K562 (cell line): Measurements from ENCODE around the gene SMAD3. TPM values are rescaled to one million over a fixed set of nuclear protein-coding genes. Genes with fewer than 3 reads are reported as not detected.

Experiments
- ATAC-seq: fragments of 200-7000 bp; cut with Tn5 transposase; 3 replicates; pipeline ENCODE4 v1.9.1; 2020; ENCODE audit warnings: moderate library complexity
- BruUV-seq: library from RNA; stranded (reverse); fragments of 400-500 nt; replicated peaks from 2 replicates; lab custom pipeline; 2021; lab: Mats Ljungman, UMichigan
- CTCF ChIA-PET: fragments of 300-600 bp; formaldehyde crosslinking; extraction: SDS; loops from one replicate; lab custom pipeline; 2021; ENCODE audit warnings: low intra/inter-chr PET ratio; lab: Yijun Ruan, JAX
- POLR2A ChIA-PET: fragments of 300-600, 350-650 bp; sonication (Branson Sonifier 250); formaldehyde crosslinking; extraction: SDS; loops from one replicate; lab custom pipeline; 2021; ENCODE audit warnings: antibody characterized with exemption, inconsistent platforms; lab: Yijun Ruan, JAX
- DNase-seq, 4 experiments: peaks; one replicate each; pipeline versions ENCODE4 v3.0.0 to v3.0.0-alpha.2; 2011 to 2018; ENCODE audit warnings: low spot score in 3 of 4, mixed read lengths in 3 of 4; ENCODE audit errors: extremely low read depth in 1 of 4
- FAIRE-seq: peaks from 2 replicates; lab custom pipeline; 2011; peaks lifted over from hg19 to GRCh38; lab: Jason Lieb, UNC
- H2AFZ ChIP-seq: 2 replicates; pipeline ENCODE4 v1.6.0; 2011; ENCODE audit warnings: low read depth, low read length, control low read depth, inconsistent platforms
- H3K27ac ChIP-seq: fragments of 200-600 bp; 3 replicates; pipeline ENCODE4 v1.8.0; 2011; ENCODE audit warnings: low read depth, mild to moderate bottlenecking, control low read depth, inconsistent platforms, low read length, moderate library complexity, mixed read lengths; ENCODE audit errors: extremely low read depth
- H3K27me3 ChIP-seq, 2 experiments: fragments of 300-600 bp in 1 of 2; 2 replicates in 1 of 2; 3 replicates in 1 of 2; pipeline versions ENCODE4 v1.6.0 to v1.8.0; 2011; ENCODE audit warnings: inconsistent platforms in 2 of 2, low read length in 2 of 2, mild to moderate bottlenecking in 1 of 2, mixed read lengths in 1 of 2, moderate library complexity in 1 of 2; ENCODE audit not compliant: control insufficient read depth in 2 of 2, insufficient read depth in 2 of 2
- H3K36me3 ChIP-seq: fragments of 300-600 bp; 3 replicates; pipeline ENCODE4 v1.8.0; 2011; ENCODE audit warnings: mild to moderate bottlenecking, low read length, inconsistent platforms; ENCODE audit not compliant: control insufficient read depth, insufficient read depth
- H3K4me1 ChIP-seq, 2 experiments: fragments of 200-600 bp in 1 of 2; replicated peaks in 1 of 2; 2 replicates in 1 of 2; 3 replicates in 1 of 2; pipeline versions ENCODE4 v1.5.1 to v1.8.0; 2011; ENCODE audit warnings: inconsistent platforms in 2 of 2, low read length in 2 of 2, mild to moderate bottlenecking in 1 of 2, mixed read lengths in 1 of 2, moderate library complexity in 1 of 2; ENCODE audit not compliant: control insufficient read depth in 2 of 2, insufficient read depth in 2 of 2
- H3K4me2 ChIP-seq: 2 replicates; pipeline ENCODE4 v1.6.1; 2011; ENCODE audit warnings: low read length, control low read depth, inconsistent platforms, mixed read lengths; ENCODE audit not compliant: insufficient read depth
- H3K4me3 ChIP-seq: fragments of 200-600 bp; sonication (generic), shearing (Covaris generic); 2 replicates; pipeline ENCODE4 v1.5.1; 2016; ENCODE audit warnings: control low read depth, inconsistent platforms
- H3K79me2 ChIP-seq: fragments of 200-600 bp; 3 replicates; pipeline ENCODE4 v1.8.0; 2011; ENCODE audit warnings: low read length, inconsistent platforms; ENCODE audit not compliant: control insufficient read depth, insufficient read depth
- H3K9ac ChIP-seq, 2 experiments: 2 replicates each; pipeline versions ENCODE4 v1.6.0 to v1.6.1; 2011; ENCODE audit warnings: low read depth in 2 of 2, low read length in 2 of 2, control low read depth in 1 of 2, inconsistent platforms in 1 of 2, mild to moderate bottlenecking in 1 of 2, mixed read lengths in 1 of 2; ENCODE audit not compliant: insufficient read depth in 1 of 2
- H3K9me1 ChIP-seq: one replicate; pipeline ENCODE4 v1.6.0; 2011; ENCODE audit warnings: inconsistent platforms, mild to moderate bottlenecking, low read length, moderate library complexity; ENCODE audit not compliant: control insufficient read depth, insufficient read depth
- H3K9me3 ChIP-seq: replicated peaks from 2 replicates; pipeline ENCODE4 v1.5.1; 2011; ENCODE audit warnings: low read depth, low read length, inconsistent platforms; ENCODE audit not compliant: control insufficient read depth, insufficient read depth
- H4K20me1 ChIP-seq: replicated peaks from 2 replicates; pipeline ENCODE4 v1.6.1; 2011; ENCODE audit warnings: low read length, inconsistent platforms, mixed read lengths; ENCODE audit not compliant: control insufficient read depth, insufficient read depth
- ATF4 ChIP-seq: fragments of 450-650 bp; formaldehyde crosslinking; IDR thresholded peaks from 2 replicates; pipeline ENCODE4 v1.4.0; 2022; ENCODE audit warnings: mild to moderate bottlenecking, moderate library complexity
- CREB5 ChIP-seq: fragments of 250-450 bp; sonication (Bioruptor Pico); IDR thresholded peaks from 2 replicates; pipeline ENCODE4 v1.5.0; 2020; ENCODE audit warnings: mild to moderate bottlenecking
- DACH1 ChIP-seq: fragments of 450-650 bp; IDR thresholded peaks from 2 replicates; pipeline ENCODE4 v1.6.1; 2018; ENCODE audit not compliant: partially characterized antibody
- FOXO4 ChIP-seq: fragments of 450-650 bp; formaldehyde crosslinking; IDR thresholded peaks from 2 replicates; pipeline ENCODE4 v1.4.0; 2020; ENCODE audit warnings: mild to moderate bottlenecking, moderate library complexity
- HNRNPUL1 ChIP-seq: fragments of 200-400 bp; formaldehyde crosslinking; IDR thresholded peaks from 2 replicates; pipeline ENCODE4 v1.6.1; 2017; ENCODE audit warnings: low read length
- L3MBTL2 ChIP-seq: fragments of 450-650 bp; IDR thresholded peaks from 2 replicates; pipeline ENCODE4 v1.6.1; 2016; ENCODE audit warnings: mild to moderate bottlenecking, moderate library complexity
- SAP30 ChIP-seq: fragments of 200-600 bp; sonication (generic); IDR thresholded peaks from 2 replicates; pipeline ENCODE4 v1.6.1; 2012; ENCODE audit warnings: borderline replicate concordance, low read depth, mild to moderate bottlenecking, moderate library complexity, low read length, control low read depth, inconsistent platforms; ENCODE audit not compliant: insufficient read depth, poor library complexity, severe bottlenecking
- ZNF175 ChIP-seq: fragments of 200-800 bp; sonication (Bioruptor generic); IDR thresholded peaks from 2 replicates; pipeline ENCODE4 v1.6.1; 2016; ENCODE audit warnings: low read depth, mild to moderate bottlenecking, missing genetic modification characterization, missing compliant biosample characterization
- ZNF318 ChIP-seq, 2 experiments: fragments of 450-650 bp; IDR thresholded peaks; 2 replicates each; pipeline ENCODE4 v1.6.1; 2016; ENCODE audit warnings: mild to moderate bottlenecking in 2 of 2, borderline replicate concordance in 1 of 2, low read depth in 1 of 2, moderate library complexity in 1 of 2
- WGBS: fragments of 100-300 bp; shearing (Covaris generic); methylation state at CpG from one replicate; pipeline ENCODE4 v1.1.6; 2016; ENCODE audit warnings: low coverage, mixed read lengths; ENCODE audit not compliant: insufficient coverage; ENCODE audit errors: missing lambda C conversion rate; 5-methylcytosine and 5-hydroxymethylcytosine counted together
- in situ Hi-C: fragments of 300-500 bp; cut with MboI; formaldehyde crosslinking; loops from 4 replicates; pipeline ENCODE4 v1.15.0; 2018; ENCODE audit warnings: inconsistent platforms, mixed read lengths
- intact Hi-C: fragments of 100-400 bp; cut with micrococcal nuclease; formaldehyde crosslinking; loops from 2 replicates; pipeline ENCODE4 v1.14.2; 2022
- polyA plus RNA-seq, 8 experiments: library from polyadenylated mRNA; depleted of rRNA in 4 of 8; stranded (reverse) in 5 of 8; unstranded in 3 of 8; fragments of >200 nt; fragmentation: Nextera tagmentation in 2 of 8; fragmentation: Illumina TruSeq in 1 of 8; extraction: Ambion mirVana in 2 of 8; extraction: Trizol in 1 of 8; gene quantifications; 2 replicates each; pipeline versions ENCODE4 v1.2.1 to v1.2.3, GENCODE V29; 2011 to 2014; ENCODE audit warnings: inconsistent platforms in 1 of 8, missing spikeins in 1 of 8
- total RNA-seq, 7 experiments: library from RNA; depleted of rRNA in 6 of 7; stranded (reverse); fragments of >200 nt in 6 of 7; fragmentation: Illumina TruSeq in 2 of 7; extraction: Trizol in 2 of 7; gene quantifications; 2 replicates each; pipeline versions ENCODE4 v1.2.1 to v1.2.3, GENCODE V29; 2011 to 2021; ENCODE audit warnings: low replicate concordance in 1 of 7

Gene SMAD3
- total and polyA plus RNA-seq, 9 of the 15 experiments (the other 6 are each of a cell fraction or from before 2014, with no cell fraction given): 4.3 to 39.2 (median 11.1) TPM

GRCh38 chr15:67171471-67171870 is 106.1 kb downstream of the SMAD3 start:
- WGBS: 83% methylated on average over 4 of the region's 4 CpGs
- in situ Hi-C loops (no loop called here), intact Hi-C loops (loop anchor here (10.0 kb wide), 1 partner anchor 107 kb away; the partner anchor contains the start of gene SMAD3)
- Histone ChIP-seq H3K79me2 (no peaks in the 10 kb centered on the region), H4K20me1 (0 out of 2 replicates have a peak, but pooled peaks cover 8% of the 10 kb centered on the region), H3K27me3 (no peaks in the 10 kb centered on the region), H3K9me1 (no peaks in the 10 kb centered on the region), H2AFZ (no peak overlapping the region), H3K9ac (no peak overlapping the region), H3K4me2 (no peak overlapping the region), H3K27ac (no peak overlapping the region), H3K4me1 (0 out of 5 replicates have a peak, but pooled peaks cover 0 to 3% of the 10 kb centered on the region in 2 experiments), H3K36me3 (peaks cover 32% of the 10 kb centered on the region; the same call in 2 of the 3 replicates), H3K4me3 (no peak overlapping the region), H3K9me3 (no peaks in the 10 kb centered on the region)
- POLR2A ChIA-PET: no interaction called here
- ATAC-seq (no peak), FAIRE-seq (no peak), DNase-seq (no peak)
- CTCF ChIA-PET: no interaction called here
- no TSS peak for BruUV-seq
- TF ChIP-seq ZNF175 (CRISPR knock-in tag) (no peak), FOXO4 (CRISPR knock-in tag) (no peak), L3MBTL2 (no peak), SAP30 (no peak), DACH1 (no peak), CREB5 (CRISPR knock-in tag) (no peak), ZNF318 (IDR thresholded peaks at IDR 0.05; ENCODE audit: borderline replicate concordance in 1 of 2, low read depth in 1 of 2) (no peak), ATF4 (no peak), HNRNPUL1 (no peak)
